ENCODE data around the gene TMEM203. TPM values are rescaled to one million over a fixed set of nuclear protein-coding genes. Genes with fewer than 3 reads are reported as not detected.
A peak's percentile ranks its signal among the peaks of the same experiment; 100 is the strongest.

TMEM203 gene
- total and polyA plus RNA-seq, 2 of the 13 experiments (the other 11 are each of a cell fraction or from before 2014, with no cell fraction given): 23.4 to 36.7 TPM

DNA sequence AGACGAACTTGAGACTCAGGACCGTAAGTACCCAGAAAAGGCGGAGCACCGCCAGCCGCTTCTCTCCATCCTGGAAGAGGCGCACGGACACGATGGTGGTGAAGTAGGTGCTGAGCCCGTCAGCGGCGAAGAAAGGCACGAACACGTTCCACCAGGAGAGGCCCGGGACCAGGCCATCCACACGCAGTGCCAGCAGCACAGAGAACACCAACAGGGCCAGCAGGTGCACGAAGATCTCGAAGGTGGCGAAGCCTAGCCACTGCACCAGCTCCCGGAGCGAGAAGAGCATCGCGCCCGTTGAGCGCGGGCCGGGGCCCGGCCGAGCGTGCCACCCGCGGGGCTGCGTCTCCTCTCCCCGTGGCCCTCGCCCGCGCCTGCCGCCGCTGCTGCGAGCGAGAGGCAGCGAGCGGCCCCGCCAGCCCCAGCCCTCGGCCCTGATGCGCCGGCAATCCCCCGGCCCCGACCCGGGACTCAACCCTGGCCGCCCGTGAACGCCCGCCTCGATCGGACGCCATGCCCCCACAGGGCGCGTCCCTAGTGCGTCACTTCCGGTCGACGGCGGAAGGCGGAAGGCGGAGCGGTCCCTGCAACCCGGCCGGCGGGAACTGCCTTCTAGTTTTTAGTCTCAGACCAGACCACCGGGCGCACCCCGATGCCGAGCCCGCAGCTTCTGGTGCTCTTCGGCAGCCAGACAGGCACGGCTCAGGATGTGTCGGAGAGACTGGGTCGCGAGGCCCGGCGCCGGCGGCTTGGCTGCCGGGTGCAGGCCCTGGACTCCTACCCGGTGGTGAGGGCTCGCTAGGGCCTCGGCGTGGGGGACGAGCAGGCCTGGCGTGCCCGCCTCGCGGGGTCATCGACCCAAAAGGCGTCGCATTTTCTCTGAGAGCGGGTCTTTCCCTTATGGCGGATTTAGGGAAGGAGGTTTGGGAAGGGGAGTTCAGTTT is at the start of gene TMEM203, which contains the start of gene NDOR1 (continued):
- TF ChIP-seq, protein P1, sequence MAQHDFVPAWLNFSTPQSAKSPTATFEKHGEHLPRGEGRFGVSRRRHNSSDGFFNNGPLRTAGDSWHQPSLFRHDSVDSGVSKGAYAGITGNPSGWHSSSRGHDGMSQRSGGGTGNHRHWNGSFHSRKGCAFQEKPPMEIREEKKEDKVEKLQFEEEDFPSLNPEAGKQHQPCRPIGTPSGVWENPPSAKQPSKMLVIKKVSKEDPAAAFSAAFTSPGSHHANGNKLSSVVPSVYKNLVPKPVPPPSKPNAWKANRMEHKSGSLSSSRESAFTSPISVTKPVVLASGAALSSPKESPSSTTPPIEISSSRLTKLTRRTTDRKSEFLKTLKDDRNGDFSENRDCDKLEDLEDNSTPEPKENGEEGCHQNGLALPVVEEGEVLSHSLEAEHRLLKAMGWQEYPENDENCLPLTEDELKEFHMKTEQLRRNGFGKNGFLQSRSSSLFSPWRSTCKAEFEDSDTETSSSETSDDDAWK (CRISPR knock-in tag; IDR thresholded peaks at IDR 0.05): no peak
- TF ChIP-seq, protein P2, sequence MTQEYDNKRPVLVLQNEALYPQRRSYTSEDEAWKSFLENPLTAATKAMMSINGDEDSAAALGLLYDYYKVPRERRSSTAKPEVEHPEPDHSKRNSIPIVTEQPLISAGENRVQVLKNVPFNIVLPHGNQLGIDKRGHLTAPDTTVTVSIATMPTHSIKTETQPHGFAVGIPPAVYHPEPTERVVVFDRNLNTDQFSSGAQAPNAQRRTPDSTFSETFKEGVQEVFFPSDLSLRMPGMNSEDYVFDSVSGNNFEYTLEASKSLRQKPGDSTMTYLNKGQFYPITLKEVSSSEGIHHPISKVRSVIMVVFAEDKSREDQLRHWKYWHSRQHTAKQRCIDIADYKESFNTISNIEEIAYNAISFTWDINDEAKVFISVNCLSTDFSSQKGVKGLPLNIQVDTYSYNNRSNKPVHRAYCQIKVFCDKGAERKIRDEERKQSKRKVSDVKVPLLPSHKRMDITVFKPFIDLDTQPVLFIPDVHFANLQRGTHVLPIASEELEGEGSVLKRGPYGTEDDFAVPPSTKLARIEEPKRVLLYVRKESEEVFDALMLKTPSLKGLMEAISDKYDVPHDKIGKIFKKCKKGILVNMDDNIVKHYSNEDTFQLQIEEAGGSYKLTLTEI (CRISPR knock-in tag; conservative IDR thresholded peaks at IDR 0.05): no peak; the same call in 1 of the 2 replicates
- TF ChIP-seq ZNF737 (CRISPR knock-in tag; IDR thresholded peaks at IDR 0.05; ENCODE audit: borderline replicate concordance): no peak
- no peak for TF ChIP-seq DNMT1 (CRISPR knock-in tag; IDR thresholded peaks at IDR 0.05)
- TF ChIP-seq, protein P3, sequence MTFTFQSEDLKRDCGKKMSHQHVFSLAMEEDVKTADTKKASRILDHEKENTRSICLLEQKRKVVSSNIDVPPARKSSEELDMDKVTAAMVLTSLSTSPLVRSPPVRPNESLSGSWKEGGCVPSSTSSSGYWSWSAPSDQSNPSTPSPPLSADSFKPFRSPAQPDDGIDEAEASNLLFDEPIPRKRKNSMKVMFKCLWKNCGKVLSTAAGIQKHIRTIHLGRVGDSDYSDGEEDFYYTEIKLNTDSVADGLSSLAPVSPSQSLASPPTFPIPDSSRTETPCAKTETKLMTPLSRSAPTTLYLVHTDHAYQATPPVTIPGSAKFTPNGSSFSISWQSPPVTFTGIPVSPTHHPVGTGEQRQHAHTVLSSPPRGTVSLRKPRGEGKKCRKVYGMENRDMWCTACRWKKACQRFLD (CRISPR knock-in tag; IDR thresholded peaks at IDR 0.05; ENCODE audit: borderline replicate concordance): peak; percentile 48; the same call in 1 of the 2 replicates
- no peak for TF ChIP-seq THYN1 (CRISPR knock-in tag; IDR thresholded peaks at IDR 0.05; ENCODE audit: borderline replicate concordance, low read depth)
- TF ChIP-seq FOXJ3 (CRISPR knock-in tag; IDR thresholded peaks at IDR 0.05; ENCODE audit: borderline replicate concordance): no peak
- no peak for TF ChIP-seq TCF12 (IDR thresholded peaks at IDR 0.05)
- 0 out of 2 replicates have a peak, but pooled peaks have one; percentile 28 for TF ChIP-seq TCF12 (CRISPR knock-in tag; IDR thresholded peaks at IDR 0.05)
- no peak; the same call in 1 of the 2 replicates for TF ChIP-seq JDP2 (CRISPR knock-in tag; IDR thresholded peaks at IDR 0.05; ENCODE audit: borderline replicate concordance)
- no peak for TF ChIP-seq ZNF878 (CRISPR knock-in tag; IDR thresholded peaks at IDR 0.05)
- no peak for TF ChIP-seq NR2F2 (IDR thresholded peaks at IDR 0.05; ENCODE audit: borderline replicate concordance, low read depth)
- TF ChIP-seq, protein P4, sequence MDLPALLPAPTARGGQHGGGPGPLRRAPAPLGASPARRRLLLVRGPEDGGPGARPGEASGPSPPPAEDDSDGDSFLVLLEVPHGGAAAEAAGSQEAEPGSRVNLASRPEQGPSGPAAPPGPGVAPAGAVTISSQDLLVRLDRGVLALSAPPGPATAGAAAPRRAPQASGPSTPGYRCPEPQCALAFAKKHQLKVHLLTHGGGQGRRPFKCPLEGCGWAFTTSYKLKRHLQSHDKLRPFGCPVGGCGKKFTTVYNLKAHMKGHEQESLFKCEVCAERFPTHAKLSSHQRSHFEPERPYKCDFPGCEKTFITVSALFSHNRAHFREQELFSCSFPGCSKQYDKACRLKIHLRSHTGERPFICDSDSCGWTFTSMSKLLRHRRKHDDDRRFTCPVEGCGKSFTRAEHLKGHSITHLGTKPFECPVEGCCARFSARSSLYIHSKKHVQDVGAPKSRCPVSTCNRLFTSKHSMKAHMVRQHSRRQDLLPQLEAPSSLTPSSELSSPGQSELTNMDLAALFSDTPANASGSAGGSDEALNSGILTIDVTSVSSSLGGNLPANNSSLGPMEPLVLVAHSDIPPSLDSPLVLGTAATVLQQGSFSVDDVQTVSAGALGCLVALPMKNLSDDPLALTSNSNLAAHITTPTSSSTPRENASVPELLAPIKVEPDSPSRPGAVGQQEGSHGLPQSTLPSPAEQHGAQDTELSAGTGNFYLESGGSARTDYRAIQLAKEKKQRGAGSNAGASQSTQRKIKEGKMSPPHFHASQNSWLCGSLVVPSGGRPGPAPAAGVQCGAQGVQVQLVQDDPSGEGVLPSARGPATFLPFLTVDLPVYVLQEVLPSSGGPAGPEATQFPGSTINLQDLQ (CRISPR knock-in tag; IDR thresholded peaks at IDR 0.05): 0 out of 2 replicates have a peak, but pooled peaks have one; percentile 59
- TF ChIP-seq AGO2 (optimal IDR thresholded peaks at IDR 0.05; ENCODE audit: low read depth, low read length): peak; percentile 64
- TF ChIP-seq, protein P5, sequence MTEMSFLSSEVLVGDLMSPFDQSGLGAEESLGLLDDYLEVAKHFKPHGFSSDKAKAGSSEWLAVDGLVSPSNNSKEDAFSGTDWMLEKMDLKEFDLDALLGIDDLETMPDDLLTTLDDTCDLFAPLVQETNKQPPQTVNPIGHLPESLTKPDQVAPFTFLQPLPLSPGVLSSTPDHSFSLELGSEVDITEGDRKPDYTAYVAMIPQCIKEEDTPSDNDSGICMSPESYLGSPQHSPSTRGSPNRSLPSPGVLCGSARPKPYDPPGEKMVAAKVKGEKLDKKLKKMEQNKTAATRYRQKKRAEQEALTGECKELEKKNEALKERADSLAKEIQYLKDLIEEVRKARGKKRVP (CRISPR knock-in tag; IDR thresholded peaks at IDR 0.05): peak in 1 of 2 experiments; percentile 31; a peak in 1 of 4 replicates
- TF ChIP-seq, protein P6, sequence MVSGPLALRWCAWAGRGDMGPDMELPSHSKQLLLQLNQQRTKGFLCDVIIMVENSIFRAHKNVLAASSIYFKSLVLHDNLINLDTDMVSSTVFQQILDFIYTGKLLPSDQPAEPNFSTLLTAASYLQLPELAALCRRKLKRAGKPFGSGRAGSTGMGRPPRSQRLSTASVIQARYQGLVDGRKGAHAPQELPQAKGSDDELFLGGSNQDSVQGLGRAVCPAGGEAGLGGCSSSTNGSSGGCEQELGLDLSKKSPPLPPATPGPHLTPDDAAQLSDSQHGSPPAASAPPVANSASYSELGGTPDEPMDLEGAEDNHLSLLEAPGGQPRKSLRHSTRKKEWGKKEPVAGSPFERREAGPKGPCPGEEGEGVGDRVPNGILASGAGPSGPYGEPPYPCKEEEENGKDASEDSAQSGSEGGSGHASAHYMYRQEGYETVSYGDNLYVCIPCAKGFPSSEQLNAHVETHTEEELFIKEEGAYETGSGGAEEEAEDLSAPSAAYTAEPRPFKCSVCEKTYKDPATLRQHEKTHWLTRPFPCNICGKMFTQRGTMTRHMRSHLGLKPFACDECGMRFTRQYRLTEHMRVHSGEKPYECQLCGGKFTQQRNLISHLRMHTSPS (CRISPR knock-in tag; IDR thresholded peaks at IDR 0.05; ENCODE audit: low read depth): 0 out of 2 replicates have a peak, but pooled peaks have one; percentile 55
- TF ChIP-seq FOXK2 (IDR thresholded peaks at IDR 0.05): no peak
